HepG2 (cell line): ENCODE measurements around the gene CELF2.

Experiments
- ARHGAP35 ChIP-seq: sonication (generic); formaldehyde crosslinking; IDR thresholded peaks from 2 replicates; pipeline ENCODE4 v1.9.0; 2022; ENCODE audit warnings: mild to moderate bottlenecking, inconsistent platforms, moderate library complexity, missing genetic modification reagents, borderline replicate concordance
- CBFB ChIP-seq: sonication (generic); formaldehyde crosslinking; IDR thresholded peaks from 2 replicates; pipeline ENCODE4 v1.4.0; 2020; ENCODE audit warnings: missing genetic modification reagents
- FOSL2 ChIP-seq: sonication (generic); formaldehyde crosslinking; IDR thresholded peaks from 2 replicates; pipeline ENCODE4 v1.4.0; 2020; ENCODE audit warnings: missing genetic modification reagents
- KAT2B ChIP-seq: fragments of 150-350 bp; IDR thresholded peaks from 2 replicates; pipeline ENCODE4 v1.6.1; 2014; ENCODE audit warnings: low read depth, low read length, borderline replicate concordance
- NRL ChIP-seq: sonication (generic); formaldehyde crosslinking; IDR thresholded peaks from 2 replicates; pipeline ENCODE4 v1.5.0; 2020; ENCODE audit warnings: missing genetic modification reagents, mild to moderate bottlenecking, moderate library complexity, borderline replicate concordance
- XRCC5 ChIP-seq: fragments of 200-400 bp; formaldehyde crosslinking; optimal IDR thresholded peaks from 2 replicates; pipeline ENCODE3; 2017; ENCODE audit warnings: mild to moderate bottlenecking, low read length
- ZNF331 ChIP-seq: sonication (generic); formaldehyde crosslinking; IDR thresholded peaks from 2 replicates; pipeline ENCODE4 v1.4.0; 2020; ENCODE audit warnings: missing genetic modification reagents
- ZNF770 ChIP-seq: sonication (generic); formaldehyde crosslinking; IDR thresholded peaks from 2 replicates; pipeline ENCODE4 v1.5.0; 2020; ENCODE audit warnings: mild to moderate bottlenecking, missing genetic modification reagents

- TF ChIP-seq ARHGAP35 (CRISPR knock-in tag) (no peak), XRCC5 (no peak), ZNF331 (no peak), FOSL2 (CRISPR knock-in tag) (no peak), KAT2B (no peak), ZNF770 (no peak), CBFB (no peak), NRL (CRISPR knock-in tag) (no peak)
Observed at GRCh38 chr10:11131112-11131639, 113.5 kb downstream of the CELF2 start.
